H9 (cell line): Measurements from ENCODE around the gene ESPL1. TPM values are rescaled to one million over a fixed set of nuclear protein-coding genes. Genes with fewer than 3 reads are reported as not detected.
A peak's percentile ranks its signal among the peaks of the same experiment; 100 is the strongest.
"Not testable (repeated sequence)": the region's sequence is repeated elsewhere in the genome, so short reads cannot be mapped to it uniquely, and the experiment has no call there.

ENCODE experiments used
- DNase-seq: peaks from one replicate; pipeline ENCODE4 v3.0.0-alpha.2; 2017
- H2AFZ ChIP-seq: one replicate; pipeline ENCODE4 v1.6.1; 2013; ENCODE audit warnings: mild to moderate bottlenecking, low read length, control low read depth, moderate library complexity
- H2AK5ac ChIP-seq: 2 replicates; pipeline ENCODE4 v1.6.1; 2013; ENCODE audit warnings: low read length, control low read depth, mixed read lengths; ENCODE audit not compliant: insufficient read length
- H2BK120ac ChIP-seq: one replicate; pipeline ENCODE4 v1.6.1; 2013; ENCODE audit warnings: low read depth, mild to moderate bottlenecking, low read length, control low read depth, inconsistent platforms; ENCODE audit not compliant: poor library complexity, severe bottlenecking
- H2BK12ac ChIP-seq: 2 replicates; pipeline ENCODE4 v1.6.1; 2013; ENCODE audit warnings: low read length, control low read depth, mixed read lengths, low read depth; ENCODE audit not compliant: insufficient read length
- H2BK15ac ChIP-seq: 2 replicates; pipeline ENCODE4 v1.6.1; 2013; ENCODE audit warnings: low read depth, low read length, control low read depth
- H2BK20ac ChIP-seq: one replicate; pipeline ENCODE4 v1.6.1; 2013; ENCODE audit warnings: low read depth, mild to moderate bottlenecking, low read length, control low read depth, inconsistent platforms; ENCODE audit not compliant: poor library complexity, severe bottlenecking
- H2BK5ac ChIP-seq: 2 replicates; pipeline ENCODE4 v1.6.1; 2013; ENCODE audit warnings: low read length, control low read depth, mixed read lengths; ENCODE audit not compliant: insufficient read length
- H3K14ac ChIP-seq: 2 replicates; pipeline ENCODE4 v1.6.1; 2013; ENCODE audit warnings: low read length, control low read depth; ENCODE audit not compliant: insufficient read depth
- H3K18ac ChIP-seq: 2 replicates; pipeline ENCODE4 v1.6.1; 2013; ENCODE audit warnings: low read depth, mild to moderate bottlenecking, mixed read lengths, low read length, control low read depth; ENCODE audit not compliant: insufficient read length
- H3K23ac ChIP-seq: 2 replicates; pipeline ENCODE4 v1.6.1; 2013; ENCODE audit warnings: low read length, control low read depth, mixed read lengths, low read depth; ENCODE audit not compliant: insufficient read length
- H3K23me2 ChIP-seq: 2 replicates; pipeline ENCODE4 v1.6.1; 2013; ENCODE audit warnings: low read depth, mild to moderate bottlenecking, mixed read lengths, low read length, control low read depth; ENCODE audit not compliant: insufficient read length, poor library complexity, severe bottlenecking
- H3K27ac ChIP-seq: 2 replicates; pipeline ENCODE4 v1.5.1; 2013; ENCODE audit warnings: low read length, control low read depth, mixed read lengths, low read depth; ENCODE audit not compliant: insufficient read length
- H3K27me3 ChIP-seq: 2 replicates; pipeline ENCODE4 v1.6.1; 2013; ENCODE audit warnings: low read length, control low read depth, inconsistent platforms; ENCODE audit not compliant: insufficient read depth
- H3K4ac ChIP-seq: 2 replicates; pipeline ENCODE4 v1.6.1; 2013; ENCODE audit warnings: low read depth, mild to moderate bottlenecking, control low read depth, inconsistent platforms, low read length, moderate library complexity
- H3K4me1 ChIP-seq: 2 replicates; pipeline ENCODE4 v1.6.1; 2013; ENCODE audit warnings: low read length, control low read depth, inconsistent platforms; ENCODE audit not compliant: insufficient read depth
- H3K4me2 ChIP-seq: 2 replicates; pipeline ENCODE4 v1.6.1; 2013; ENCODE audit warnings: low read length, control low read depth, mixed read lengths; ENCODE audit not compliant: insufficient read length, insufficient read depth
- H3K56ac ChIP-seq: 2 replicates; pipeline ENCODE4 v1.6.1; 2013; ENCODE audit warnings: low read depth, mild to moderate bottlenecking, mixed read lengths, low read length, control low read depth; ENCODE audit not compliant: insufficient read length
- H3K79me1 ChIP-seq: 2 replicates; pipeline ENCODE4 v1.6.1; 2013; ENCODE audit warnings: low read depth, mild to moderate bottlenecking, moderate library complexity, low read length, control low read depth, inconsistent platforms; ENCODE audit not compliant: insufficient read depth, poor library complexity, severe bottlenecking
- H3K79me2 ChIP-seq: 2 replicates; pipeline ENCODE4 v1.6.1; 2013; ENCODE audit warnings: low read length, control low read depth, inconsistent platforms; ENCODE audit not compliant: insufficient read depth
- H3K9ac ChIP-seq: 2 replicates; pipeline ENCODE4 v1.6.1; 2013; ENCODE audit warnings: low read length, control low read depth, mixed read lengths; ENCODE audit not compliant: insufficient read length; ENCODE audit errors: extremely low read depth
- H3K9me3 ChIP-seq: one replicate; pipeline ENCODE4 v1.6.1; 2013; ENCODE audit warnings: low read depth, low read length, inconsistent platforms; ENCODE audit not compliant: control insufficient read depth
- H3T11ph ChIP-seq: one replicate; pipeline ENCODE4 v1.6.1; 2013; ENCODE audit warnings: mild to moderate bottlenecking, low read length, control low read depth, inconsistent platforms
- H4K20me1 ChIP-seq: one replicate; pipeline ENCODE4 v1.6.1; 2013; ENCODE audit not compliant: control insufficient read depth, insufficient read length, insufficient read depth
- H4K5ac ChIP-seq: 2 replicates; pipeline ENCODE4 v1.6.1; 2013; ENCODE audit warnings: low read depth, mild to moderate bottlenecking, mixed read lengths, low read length, control low read depth; ENCODE audit not compliant: insufficient read length
- H4K8ac ChIP-seq: replicated peaks from 2 replicates; pipeline ENCODE4 v1.6.1; 2013; ENCODE audit warnings: low read length, control low read depth, mixed read lengths, low read depth; ENCODE audit not compliant: insufficient read length
- H4K91ac ChIP-seq: 2 replicates; pipeline ENCODE4 v1.6.1; 2013; ENCODE audit warnings: low read depth, mild to moderate bottlenecking, moderate library complexity, mixed read lengths, low read length, control low read depth; ENCODE audit not compliant: insufficient read length
- H3K27ac Mint-ChIP-seq, 3 experiments: 2 replicates in 2 of 3; 3 replicates in 1 of 3; pipeline ENCODE4 v1.8.0; 2020 to 2021; ENCODE audit warnings: mixed read lengths in 3 of 3, mild to moderate bottlenecking in 1 of 3, moderate library complexity in 1 of 3
- H3K27me3 Mint-ChIP-seq: 2 replicates; pipeline ENCODE4 v1.8.0; 2021; ENCODE audit warnings: low read depth, mild to moderate bottlenecking, moderate library complexity, mixed read lengths
- H3K36me3 Mint-ChIP-seq, 3 experiments: 2 replicates in 2 of 3; 3 replicates in 1 of 3; pipeline ENCODE4 v1.8.0; 2020 to 2021; ENCODE audit warnings: low read depth in 3 of 3, mixed read lengths in 3 of 3; ENCODE audit not compliant: insufficient read depth in 1 of 3
- H3K4me1 Mint-ChIP-seq, 2 experiments: 2 replicates each; pipeline ENCODE4 v1.8.0; 2020; ENCODE audit warnings: mixed read lengths in 2 of 2
- H3K4me3 Mint-ChIP-seq, 2 experiments: 2 replicates in 1 of 2; 3 replicates in 1 of 2; pipeline ENCODE4 v1.8.0; 2020 to 2021; ENCODE audit warnings: mild to moderate bottlenecking in 2 of 2, mixed read lengths in 2 of 2, moderate library complexity in 1 of 2
- H3K9me3 Mint-ChIP-seq, 2 experiments: 2 replicates in 1 of 2; 3 replicates in 1 of 2; pipeline ENCODE4 v1.8.0; 2020; ENCODE audit warnings: mild to moderate bottlenecking in 2 of 2, mixed read lengths in 2 of 2, moderate library complexity in 1 of 2
- WGBS: extraction: QIAGEN DNeasy Blood & Tissue Kit; methylation state at CpG from one replicate; pipeline ENCODE4 v1.1.7; 2013; ENCODE audit warnings: missing lambda C conversion rate, low lambda C conversion rate, mixed read lengths; ENCODE audit not compliant: insufficient read length; ENCODE audit errors: extremely low coverage; 5-methylcytosine and 5-hydroxymethylcytosine counted together
- total RNA-seq: library from RNA; stranded (reverse); gene quantifications from 2 replicates; pipeline ENCODE4 v1.2.1, GENCODE V29; 2021
- TF ChIP-seq, protein P1 (sequence below): fragments of 200-600 bp; sonication (generic); conservative IDR thresholded peaks from 3 replicates; pipeline ENCODE4 v1.8.0; 2021; ENCODE audit warnings: antibody characterized with exemption, mild to moderate bottlenecking

The ESPL1 gene
- total RNA-seq, 1 experiment from 2014 or later = 43.2 TPM

DNA sequence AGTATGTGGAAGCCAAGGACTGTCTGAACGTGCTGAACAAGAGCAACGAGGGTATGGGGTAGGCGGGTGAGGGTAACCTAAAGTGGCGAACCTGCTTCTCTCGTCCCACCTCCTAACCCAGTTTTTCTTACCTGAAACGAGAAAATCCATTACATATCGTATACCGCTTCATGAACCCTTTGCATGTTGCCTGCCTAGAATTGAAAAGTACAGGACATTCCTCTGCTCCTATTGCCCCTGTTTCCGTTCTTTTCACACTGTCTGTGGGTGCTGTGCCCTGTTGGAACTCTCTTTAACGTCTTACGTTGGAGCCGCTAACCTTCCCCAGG, 27.8 kb downstream of the ESPL1 start:
- Histone ChIP-seq H3K79me1 (peaks cover 3% of the 10 kb centered on the region), H3K23ac (no peak overlapping the region), H2BK5ac (no peak overlapping the region), H3K4me2 (peak overlapping the region; percentile 70), H3K18ac (peak overlapping the region; percentile 21), H2BK15ac (no peak overlapping the region), H4K5ac (no peak overlapping the region), H3K4ac (no peak overlapping the region), H2AFZ (no peak overlapping the region), H3K79me2 (peaks cover 5% of the 10 kb centered on the region; the same call in 1 of the 2 replicates), H3K9me3 (no peaks in the 10 kb centered on the region), H3K9ac (peak overlapping the region; percentile 88), H3K27ac (no peak overlapping the region), H3K14ac (0 out of 2 replicates have a peak overlapping the region, but pooled peaks have one; percentile 18), H3K23me2 (peaks cover 12% of the 10 kb centered on the region), H2AK5ac (no peak overlapping the region), H4K91ac (no peak overlapping the region), H3T11ph (no peak overlapping the region), H2BK12ac (no peak overlapping the region), H3K27me3 (no peaks in the 10 kb centered on the region), H3K56ac (no peak overlapping the region), H2BK20ac (no peak overlapping the region), H2BK120ac (no peak overlapping the region), H4K8ac (no peak overlapping the region), H4K20me1 (no peaks in the 10 kb centered on the region), H3K4me1 (no peaks in the 10 kb centered on the region)
- DNase-seq = no peak
- H3K4me3 Mint-ChIP-seq = peak overlapping the region; percentile 99
- peaks cover 18 to 60% (median 55%) of the 10 kb centered on the region in 3 experiments for H3K36me3 Mint-ChIP-seq
- TF ChIP-seq, protein P1, sequence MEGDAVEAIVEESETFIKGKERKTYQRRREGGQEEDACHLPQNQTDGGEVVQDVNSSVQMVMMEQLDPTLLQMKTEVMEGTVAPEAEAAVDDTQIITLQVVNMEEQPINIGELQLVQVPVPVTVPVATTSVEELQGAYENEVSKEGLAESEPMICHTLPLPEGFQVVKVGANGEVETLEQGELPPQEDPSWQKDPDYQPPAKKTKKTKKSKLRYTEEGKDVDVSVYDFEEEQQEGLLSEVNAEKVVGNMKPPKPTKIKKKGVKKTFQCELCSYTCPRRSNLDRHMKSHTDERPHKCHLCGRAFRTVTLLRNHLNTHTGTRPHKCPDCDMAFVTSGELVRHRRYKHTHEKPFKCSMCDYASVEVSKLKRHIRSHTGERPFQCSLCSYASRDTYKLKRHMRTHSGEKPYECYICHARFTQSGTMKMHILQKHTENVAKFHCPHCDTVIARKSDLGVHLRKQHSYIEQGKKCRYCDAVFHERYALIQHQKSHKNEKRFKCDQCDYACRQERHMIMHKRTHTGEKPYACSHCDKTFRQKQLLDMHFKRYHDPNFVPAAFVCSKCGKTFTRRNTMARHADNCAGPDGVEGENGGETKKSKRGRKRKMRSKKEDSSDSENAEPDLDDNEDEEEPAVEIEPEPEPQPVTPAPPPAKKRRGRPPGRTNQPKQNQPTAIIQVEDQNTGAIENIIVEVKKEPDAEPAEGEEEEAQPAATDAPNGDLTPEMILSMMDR = no peak
- peaks cover 1% of the 10 kb centered on the region; the same call in 1 of the 2 replicates for H3K27me3 Mint-ChIP-seq
- H3K4me1 Mint-ChIP-seq = peaks cover 17 to 21% of the 10 kb centered on the region in 2 experiments
- WGBS = no CpG with 5 or more reads among the region's 12 CpGs
- no peaks in the 10 kb centered on the region; a peak in 1 of 5 replicates for H3K9me3 Mint-ChIP-seq
- H3K27ac Mint-ChIP-seq = peak overlapping the region; percentile 94 to 99 (median 98)

DNA sequence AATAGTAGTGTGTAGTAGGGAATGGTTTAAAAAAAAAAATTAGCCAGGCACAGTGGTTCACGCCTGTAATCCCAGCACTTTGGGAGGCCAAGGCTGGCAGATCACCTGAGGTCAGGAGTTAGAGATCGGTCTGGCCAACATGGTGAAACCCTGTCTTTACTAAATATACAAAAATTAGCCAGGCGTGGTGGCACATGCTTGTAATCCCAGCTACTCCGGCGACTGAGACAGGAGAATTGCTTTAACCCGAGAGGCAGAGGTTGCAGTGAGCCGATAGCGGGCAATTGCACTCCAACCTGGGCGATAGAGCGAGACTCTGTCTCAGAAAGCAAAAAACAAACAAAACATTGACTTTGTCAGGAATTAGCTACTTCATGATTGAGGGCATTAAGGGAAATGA, 29.0 kb downstream of the ESPL1 start:
- not testable (repeated sequence) for H2AFZ ChIP-seq, H3K4me1 ChIP-seq, H4K20me1 ChIP-seq, H3K14ac ChIP-seq, H3K27ac ChIP-seq, H3K79me2 ChIP-seq, H3K9me3 ChIP-seq, H4K5ac ChIP-seq, H4K91ac ChIP-seq, H3K56ac ChIP-seq, H2BK20ac ChIP-seq, H2BK120ac ChIP-seq, H3K27me3 ChIP-seq, DNase-seq, H3K4ac ChIP-seq, H3T11ph ChIP-seq, H2BK12ac ChIP-seq, H3K27me3 Mint-ChIP-seq, H3K79me1 ChIP-seq, H3K23ac ChIP-seq, H4K8ac ChIP-seq, H3K9ac ChIP-seq, H3K9me3 Mint-ChIP-seq, H2BK5ac ChIP-seq, H2AK5ac ChIP-seq, H2BK15ac ChIP-seq, H3K18ac ChIP-seq, H3K4me2 ChIP-seq
- Mint-ChIP-seq H3K4me3 (peak overlapping the region; percentile 99; a peak in 2 of 5 replicates), H3K36me3 (peaks cover 20 to 63% (median 59%) of the 10 kb centered on the region in 3 experiments), H3K27ac (peak overlapping the region in 1 of 3 experiments; percentile 79; a peak in 2 of 7 replicates), H3K4me1 (peaks cover 17 to 25% of the 10 kb centered on the region in 2 experiments)
- peaks cover 12% of the 10 kb centered on the region for H3K23me2 ChIP-seq
- no CpG with 5 or more reads among the region's 10 CpGs for WGBS
